ENCODE data around the gene KRT8. TPM values are rescaled to one million over a fixed set of nuclear protein-coding genes. Genes with fewer than 3 reads are reported as not detected.

The KRT8 gene
- total and polyA plus RNA-seq, 2 of the 13 experiments (the other 11 are each of a cell fraction or from before 2014, with no cell fraction given) = 498 to 718 TPM

- Histone ChIP-seq H3K9ac (ENCODE audit: insufficient read depth, low read depth, low read length) (no peak overlapping the region), H3K4me2 (ENCODE audit: low read depth, low read length) (no peak overlapping the region), H3K27ac (ENCODE audit: extremely low read length, insufficient read depth, low read length) (peak overlapping the region; percentile 36), H3K4me1 (ENCODE audit: insufficient read depth, low read length) (peaks cover 58% of the 10 kb centered on the region), H3K9me3 (ENCODE audit: low read length) (no peaks in the 10 kb centered on the region), H3K79me2 (ENCODE audit: insufficient read depth, low read length) (peaks cover 15% of the 10 kb centered on the region), H3K4me3 (replicated peaks in 1 of 3; ENCODE audit: insufficient read depth in 1 of 3, low read depth in 2 of 3, low read length in 3 of 3) (no peak overlapping the region), H3K27me3 (ENCODE audit: control insufficient read depth in 1 of 2, insufficient read depth in 2 of 2, low read length in 2 of 2) (no peaks in the 10 kb centered on the region), H2AFZ (ENCODE audit: low read length) (no peak overlapping the region), H3K36me3 (replicated peaks in 1 of 2; ENCODE audit: control insufficient read depth in 1 of 2, insufficient read depth in 2 of 2, low read length in 2 of 2) (peaks cover 19 to 47% of the 10 kb centered on the region in 2 experiments), H4K20me1 (ENCODE audit: insufficient read depth, low read length) (peaks cover 47% of the 10 kb centered on the region)
- POLR2A ChIA-PET = interaction anchor here (0.6 to 18.0 kb wide), 12 partner anchors 9 to 110 kb away, joined by 3 to 437 read pairs (median 9); partner anchors contain the start of genes EIF4B, KRT18 and KRT8
- CTCF ChIA-PET (ENCODE audit: low intra/inter-chr PET ratio, low total read pairs) = interaction anchor here (0.8 kb wide), 1 partner anchor 84 kb away, joined by 3 read pairs; no protein-coding TSS in a partner anchor
- 61% methylated on average over 3 of the region's 3 CpGs for WGBS (ENCODE audit: low lambda C conversion rate)
- DNase-seq (ENCODE audit: low spot score) (no peak), ATAC-seq (peak; percentile 36), FAIRE-seq (no peak)
- in situ Hi-C loops (cut with HindIII; ENCODE audit: extremely low pct_ligation_motif_present, low pct_unique_long_range_greater_than_20kb) = no loop called here
- intact Hi-C loops (cut with micrococcal nuclease; ENCODE audit: unreplicated experiment) = no loop called here
- BruUV-seq (replicated peaks) = no TSS peak
- TF ChIP-seq PAF1 (CRISPR knock-in tag; IDR thresholded peaks at IDR 0.05) (peak; percentile 80), HOXD1 (CRISPR knock-in tag; IDR thresholded peaks at IDR 0.05) (no peak), REST (IDR thresholded peaks at IDR 0.05; ENCODE audit: borderline replicate concordance in 1 of 2, low read depth in 1 of 2, low read length in 2 of 2) (no peak), ZNF446 (CRISPR knock-in tag; IDR thresholded peaks at IDR 0.05) (no peak), ETS1 (CRISPR knock-in tag; IDR thresholded peaks at IDR 0.05) (no peak), ZSCAN30 (CRISPR knock-in tag; IDR thresholded peaks at IDR 0.05) (no peak), RBM22 (optimal IDR thresholded peaks at IDR 0.05; ENCODE audit: low read length) (peak; percentile 96), POLR2AphosphoS2 (IDR thresholded peaks at IDR 0.05; ENCODE audit: low read depth, low read length) (peak; percentile 94), IRF2 (CRISPR knock-in tag; IDR thresholded peaks at IDR 0.05) (no peak), GPBP1L1 (CRISPR knock-in tag; IDR thresholded peaks at IDR 0.05) (no peak), ZNF484 (CRISPR knock-in tag; IDR thresholded peaks at IDR 0.05; ENCODE audit: borderline replicate concordance, low read depth) (no peak), ETV5 (CRISPR knock-in tag; IDR thresholded peaks at IDR 0.05; ENCODE audit: borderline replicate concordance) (no peak), SP4 (CRISPR knock-in tag; IDR thresholded peaks at IDR 0.05) (0 out of 2 replicates have a peak, but pooled peaks have one; percentile 23), ZNF598 (CRISPR knock-in tag; IDR thresholded peaks at IDR 0.05; ENCODE audit: borderline replicate concordance) (no peak), POLR2A (IDR thresholded peaks at IDR 0.05; ENCODE audit: insufficient read depth in 1 of 2, low read depth in 2 of 2, low read length in 2 of 2) (peak; percentile 59 to 77; a peak in 3 of 4 replicates)
Measured at GRCh38 chr12:52896190-52897100, 8.4 kb downstream of the KRT8 start.
